RKO (cell line): ENCODE measurements around the gene RTTN.

Experiments used
- DNase-seq: peaks from one replicate; pipeline ENCODE4 v3.0.0-alpha.2; 2016; ENCODE audit warnings: low spot score

The RTTN gene

DNA sequence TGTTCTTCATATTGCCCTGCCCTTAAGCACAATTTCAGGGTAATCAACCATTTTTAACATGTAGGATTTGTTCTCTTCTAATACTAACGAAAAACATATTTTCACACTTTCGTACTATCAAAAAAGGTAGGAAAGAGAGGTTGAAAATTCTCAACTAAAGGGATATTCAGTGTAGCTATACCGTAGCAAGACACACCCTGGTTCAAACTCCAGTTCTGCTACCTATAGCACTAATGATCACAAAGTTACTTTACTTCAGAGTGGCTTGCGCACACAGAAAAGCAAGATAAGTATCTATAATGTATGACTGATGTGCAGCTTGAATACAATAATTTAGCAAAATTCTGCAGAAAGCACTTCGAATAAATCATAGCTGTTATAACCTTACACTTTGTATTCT is 132.1 kb downstream of the RTTN start:
- DNase-seq, result no peak

DNA sequence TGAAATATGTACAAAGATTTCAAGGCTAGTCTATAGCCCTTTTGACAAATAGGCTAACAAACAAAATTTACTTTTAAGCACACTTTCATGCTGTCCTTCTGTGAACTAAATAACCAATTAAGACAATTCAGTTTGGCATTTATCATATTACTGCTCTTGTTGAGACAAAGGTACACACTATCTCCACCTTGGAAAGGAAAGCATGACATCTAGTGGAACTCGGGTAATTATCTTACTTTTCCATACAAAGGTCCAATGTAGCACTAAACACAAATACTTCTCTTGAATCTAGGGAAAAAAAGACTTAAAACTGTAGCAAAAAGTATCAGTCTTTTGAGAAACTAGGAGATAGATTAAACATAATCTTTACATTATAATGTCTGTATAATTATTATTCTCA is 132.8 kb downstream of the RTTN start:
- DNase-seq, result peak; percentile 37

DNA sequence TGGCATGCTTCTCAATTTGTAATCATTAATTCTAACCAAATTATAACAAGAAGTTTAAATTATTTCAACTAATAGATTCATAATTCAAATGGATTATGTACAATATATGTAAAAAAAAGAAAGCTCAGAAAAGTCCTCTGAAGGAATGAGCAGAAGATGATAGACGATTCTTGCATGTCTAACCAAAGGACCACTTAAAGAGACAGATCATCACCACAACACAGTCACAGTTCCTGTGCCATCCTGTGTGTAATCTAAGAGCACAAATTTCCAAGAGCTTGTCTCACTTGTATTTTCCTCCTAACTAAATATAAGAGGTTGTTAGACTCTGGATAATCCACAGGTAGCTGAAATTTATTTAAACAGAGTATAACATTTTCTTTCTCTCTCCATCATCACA is 135.5 kb downstream of the RTTN start:
- DNase-seq, result no peak

DNA sequence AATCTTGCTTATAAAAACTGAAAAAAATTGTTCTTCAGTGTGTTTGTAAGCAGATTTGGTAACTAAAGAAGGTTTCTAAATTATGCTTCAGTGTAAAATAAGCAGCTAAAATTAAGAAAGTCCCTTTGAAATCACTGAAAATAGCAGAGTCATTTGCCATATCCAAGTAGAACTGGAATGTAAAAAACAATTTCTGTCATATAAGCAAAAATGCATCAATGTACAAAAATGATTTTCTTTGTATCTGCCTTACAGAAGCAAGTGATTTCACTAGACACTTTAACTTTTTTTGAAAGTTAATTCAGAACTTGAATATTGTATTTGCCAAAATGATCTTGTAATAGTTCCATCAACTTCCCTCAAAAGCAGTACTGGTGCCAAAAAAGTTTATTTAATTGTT is 136.1 kb downstream of the RTTN start:
- DNase-seq, result no peak

DNA sequence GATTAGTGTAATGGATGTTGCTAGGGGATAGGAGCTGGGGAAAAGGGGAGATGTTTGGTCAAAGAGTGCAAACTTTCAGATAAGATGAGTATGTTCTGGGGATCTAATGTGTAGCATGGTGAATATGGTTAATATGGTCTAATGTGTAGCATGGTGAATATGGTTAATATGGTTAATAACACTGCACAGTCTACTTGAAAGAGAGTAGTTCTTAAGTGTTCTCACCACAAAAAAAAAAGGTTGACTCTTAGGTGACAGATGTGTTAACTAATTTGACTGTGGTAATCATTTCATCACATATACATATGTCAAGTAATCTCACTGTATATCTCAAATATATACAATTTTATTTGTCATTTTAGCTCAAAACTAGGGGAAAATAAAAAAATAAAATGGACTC is 136.5 kb downstream of the RTTN start:
- no peak for DNase-seq

DNA sequence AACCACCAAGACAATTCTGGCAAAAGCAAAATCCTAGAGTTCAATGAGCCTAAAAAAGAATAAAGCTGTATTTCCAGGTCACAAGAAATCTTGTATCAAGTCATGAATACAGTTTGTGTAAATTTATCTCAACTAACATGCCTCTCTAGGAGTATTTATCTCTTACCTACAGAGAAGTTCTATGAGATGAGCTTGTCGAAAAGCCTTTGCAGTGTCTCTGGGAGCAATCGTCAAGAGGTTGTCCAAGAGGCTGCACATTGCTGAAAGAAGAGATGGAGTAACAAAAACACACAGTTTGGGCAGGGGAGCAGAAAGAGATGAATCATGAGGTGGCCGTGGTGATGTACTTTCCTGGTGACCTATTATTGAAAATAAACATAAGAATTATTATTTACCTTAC is 145.8 kb downstream of the RTTN start:
- no peak for DNase-seq

DNA sequence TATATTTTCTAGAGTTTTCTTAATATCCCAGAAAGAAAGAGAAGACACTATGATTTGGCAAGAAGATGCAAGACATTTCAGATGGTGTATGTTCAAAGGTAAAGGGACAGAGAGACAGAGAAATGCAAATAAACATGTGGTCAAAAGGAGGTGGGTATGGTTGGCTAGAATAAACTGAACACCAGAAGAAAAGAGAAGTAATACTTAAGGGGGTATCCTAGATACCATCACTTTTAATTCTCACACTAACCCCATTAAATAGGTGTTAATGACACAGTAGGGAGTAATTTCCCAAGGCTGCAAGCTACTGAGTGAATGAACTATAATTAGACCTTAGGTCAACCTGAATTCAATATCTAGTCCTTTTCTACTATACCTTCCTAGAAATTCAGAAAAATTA is 146.6 kb downstream of the RTTN start:
- no peak for DNase-seq

DNA sequence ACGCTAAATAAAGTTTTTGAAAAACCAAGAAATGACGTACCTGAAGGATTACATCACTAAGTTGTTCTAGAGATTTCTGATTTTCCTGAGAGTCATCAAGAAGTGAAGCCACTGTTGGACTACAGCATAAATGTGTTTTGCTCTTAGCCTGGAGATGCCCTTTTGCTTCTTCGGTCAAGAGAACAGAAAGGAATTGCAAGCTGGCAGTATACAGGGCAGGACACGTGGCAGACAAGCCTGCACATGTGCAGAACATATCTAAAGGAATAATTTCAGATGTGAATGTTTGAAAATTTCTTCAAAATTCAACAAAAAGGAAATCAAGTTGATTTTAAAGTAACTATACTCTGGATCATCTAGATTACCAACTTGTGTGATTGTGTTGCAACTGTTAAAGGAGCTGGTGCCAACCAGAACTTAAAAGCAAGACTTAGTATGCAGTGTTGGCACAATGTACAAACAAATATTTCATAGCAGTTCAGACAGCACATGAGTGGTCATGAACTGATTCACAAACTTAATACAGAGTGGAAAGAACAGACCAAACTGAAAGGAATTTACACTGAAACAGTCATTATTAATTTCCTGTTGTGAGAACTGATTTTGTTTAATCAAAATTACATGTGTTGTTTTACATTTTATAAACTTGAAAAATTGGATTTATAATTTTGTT is 157.4 kb downstream of the RTTN start:
- peak; percentile 56 for DNase-seq

DNA sequence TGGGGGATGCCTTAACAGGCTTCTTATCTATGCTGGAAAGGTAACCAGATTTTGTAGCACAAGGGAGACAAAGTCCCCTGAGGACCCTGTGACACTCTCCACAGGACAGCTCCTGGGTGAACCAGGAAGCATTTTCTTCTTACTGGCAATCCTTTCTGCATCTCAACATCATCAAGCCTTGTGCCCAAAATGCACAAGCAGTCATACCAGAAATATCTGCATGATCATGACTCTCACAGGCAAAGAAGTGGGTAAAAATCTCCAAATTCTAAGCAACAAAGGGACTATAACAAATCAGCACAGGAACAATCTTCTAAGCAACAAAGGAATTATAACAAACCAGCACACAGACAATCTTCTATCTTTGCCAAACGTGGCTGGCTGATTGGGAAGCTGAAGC is 158.7 kb downstream of the RTTN start:
- DNase-seq, result no peak

DNA sequence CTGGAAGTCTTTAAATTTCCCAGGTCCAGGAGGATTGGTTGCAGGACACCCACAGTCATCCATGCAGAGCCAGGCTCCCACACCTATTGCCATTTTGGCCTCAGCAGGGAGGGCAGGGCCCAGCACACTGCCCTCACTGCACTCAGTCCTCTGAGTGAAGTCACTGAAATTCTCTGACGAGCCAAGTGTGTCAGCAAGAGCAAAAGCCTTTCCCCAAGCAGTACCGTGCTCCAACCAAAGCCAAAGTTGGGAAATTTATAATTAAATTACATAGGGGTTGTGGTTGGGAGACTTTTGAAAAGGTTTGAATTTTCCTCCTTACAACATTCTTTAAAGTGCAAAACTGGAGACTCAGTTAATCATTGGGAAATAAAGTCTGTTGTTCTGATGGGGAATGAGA is 159.3 kb downstream of the RTTN start:
- DNase-seq, result no peak

DNA sequence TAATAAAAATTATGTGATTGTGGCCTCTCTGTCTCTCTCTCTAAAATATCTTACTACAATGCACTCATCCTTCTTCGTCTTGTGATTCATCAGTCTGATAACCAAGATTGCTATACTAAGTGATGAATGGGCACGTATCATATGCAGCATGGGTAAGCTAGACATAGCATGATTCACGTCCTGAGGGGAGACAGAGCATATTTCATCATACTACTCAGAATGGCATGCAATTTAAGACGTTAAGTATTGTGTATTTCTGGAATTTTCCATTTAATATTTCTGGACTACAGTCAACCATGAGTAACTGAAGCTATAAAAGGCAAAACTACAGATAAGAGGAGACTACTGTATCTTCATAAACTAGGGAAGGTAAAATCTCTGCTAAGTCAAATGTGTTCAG is 160.9 kb downstream of the RTTN start:
- DNase-seq, result peak; percentile 98

DNA sequence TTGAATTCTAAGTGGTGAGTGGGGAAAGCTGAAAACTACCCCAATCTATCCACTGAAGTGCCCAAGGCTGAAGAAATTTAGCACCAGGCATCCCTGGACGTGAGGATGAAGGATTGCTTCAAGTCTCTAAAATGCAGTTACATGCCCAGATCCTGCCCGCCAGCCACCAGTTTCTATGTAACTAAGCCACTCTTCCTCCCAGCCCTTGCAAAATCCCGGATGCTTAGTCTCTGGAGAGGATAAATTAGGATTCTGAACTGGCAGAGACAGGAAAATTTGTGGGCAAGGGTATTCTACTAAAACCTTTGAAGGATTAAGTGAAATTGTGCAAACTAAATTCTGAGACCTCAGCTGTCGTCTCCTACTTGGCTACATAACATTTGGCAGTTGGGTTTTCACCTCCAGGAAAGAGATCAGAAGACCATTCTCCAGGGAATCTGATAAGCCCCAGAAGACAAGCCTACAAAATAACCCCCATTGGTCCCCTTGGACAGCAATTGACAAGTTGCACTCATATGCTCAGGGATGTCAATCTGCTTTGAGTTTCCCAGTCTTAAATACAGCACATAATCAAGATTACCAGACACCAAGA is 163.9 kb downstream of the RTTN start:
- DNase-seq, result no peak

DNA sequence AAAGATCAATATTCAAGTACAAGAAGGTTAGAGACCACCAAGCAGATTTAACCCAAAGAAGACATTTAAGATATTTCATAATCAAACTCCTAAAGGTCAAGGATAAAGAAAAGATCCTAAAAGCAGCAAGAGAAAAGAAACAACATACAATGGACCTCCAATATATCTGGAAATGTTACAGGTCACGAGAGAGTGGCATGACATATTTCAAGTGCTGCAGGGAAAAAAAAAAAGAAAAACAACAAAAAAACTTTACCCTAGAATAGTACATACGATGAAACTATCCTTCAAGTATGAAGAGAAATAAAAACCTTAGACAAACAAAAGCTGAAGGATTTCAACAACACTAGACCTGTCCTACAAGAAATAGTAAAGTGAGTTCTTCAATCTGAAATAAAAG is 166.3 kb downstream of the RTTN start:
- DNase-seq, result no peak

DNA sequence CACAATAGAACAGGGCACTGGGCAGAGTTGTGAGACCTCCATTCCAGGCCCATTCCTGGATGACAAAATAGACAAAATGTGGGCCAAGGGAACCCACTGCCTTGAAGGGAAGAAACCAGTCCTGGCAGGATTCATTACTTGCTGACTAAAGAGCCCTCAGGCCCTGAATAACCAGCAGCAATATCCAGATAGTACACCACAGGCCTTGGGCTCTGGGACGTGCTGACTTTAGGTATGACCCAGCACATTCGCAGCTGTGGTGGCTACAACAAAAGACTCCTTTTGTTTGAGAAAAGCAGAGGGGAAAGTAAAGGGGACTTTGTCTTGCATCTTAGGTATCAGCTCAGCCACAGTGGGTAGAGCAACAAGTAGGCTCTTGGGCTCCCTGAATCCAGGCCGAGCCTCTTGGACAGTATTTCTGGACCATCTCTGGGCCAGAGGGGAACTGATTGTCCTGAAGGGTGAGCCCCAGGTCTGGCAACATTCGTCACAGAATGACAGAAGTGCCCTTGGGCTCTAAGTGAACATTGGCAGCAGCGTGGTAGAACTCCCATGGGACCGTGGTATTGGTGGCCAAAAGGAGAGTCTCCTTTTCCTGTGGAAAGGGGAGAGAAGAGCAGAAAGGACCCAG is 167.9 kb downstream of the RTTN start:
- no peak for DNase-seq

DNA sequence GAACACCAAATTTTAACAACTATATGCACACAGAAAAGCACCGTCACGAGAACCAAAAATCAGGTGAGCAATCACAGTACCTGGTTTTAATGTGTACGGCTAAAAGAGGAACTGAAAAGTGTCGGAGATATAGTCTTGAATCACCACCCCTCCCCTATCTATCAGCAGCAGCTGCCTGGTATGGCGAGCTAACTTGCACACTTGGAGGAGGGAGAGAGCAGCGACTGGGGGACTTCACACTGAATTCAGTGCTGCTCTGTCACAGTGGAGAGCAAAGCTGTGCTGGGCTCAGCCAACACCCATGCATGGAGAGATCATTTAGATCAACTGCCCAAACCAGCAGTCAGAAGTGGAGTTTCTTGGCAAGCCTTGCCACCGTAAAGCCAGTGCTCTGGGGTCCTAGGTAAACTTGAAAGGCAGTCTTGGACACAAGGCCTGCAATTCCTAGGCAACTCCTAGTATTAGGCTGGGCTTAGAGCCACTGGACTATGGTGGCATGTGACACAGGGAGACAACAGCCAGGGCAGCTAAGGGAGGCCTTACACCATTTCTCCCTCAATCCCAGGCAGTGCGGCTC is 168.6 kb downstream of the RTTN start:
- DNase-seq, result no peak

DNA sequence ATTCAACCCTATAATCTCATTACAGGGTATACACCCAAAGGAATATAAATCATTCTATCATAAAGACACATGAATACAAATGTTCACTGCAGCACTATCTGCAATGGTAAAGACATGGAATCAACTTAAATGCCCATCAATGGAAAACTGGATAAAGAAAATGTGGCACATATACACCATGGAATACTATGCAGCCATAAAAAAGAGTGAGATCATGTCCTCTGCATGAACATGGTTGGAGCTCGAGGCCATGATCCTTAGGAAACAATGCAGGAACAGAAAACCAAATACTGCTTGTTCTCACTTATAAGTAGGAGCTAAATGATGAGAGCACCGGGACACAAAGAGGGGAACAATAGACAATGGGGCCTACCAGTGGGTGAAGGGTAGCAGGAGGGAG is 169.3 kb downstream of the RTTN start:
- no peak for DNase-seq

DNA sequence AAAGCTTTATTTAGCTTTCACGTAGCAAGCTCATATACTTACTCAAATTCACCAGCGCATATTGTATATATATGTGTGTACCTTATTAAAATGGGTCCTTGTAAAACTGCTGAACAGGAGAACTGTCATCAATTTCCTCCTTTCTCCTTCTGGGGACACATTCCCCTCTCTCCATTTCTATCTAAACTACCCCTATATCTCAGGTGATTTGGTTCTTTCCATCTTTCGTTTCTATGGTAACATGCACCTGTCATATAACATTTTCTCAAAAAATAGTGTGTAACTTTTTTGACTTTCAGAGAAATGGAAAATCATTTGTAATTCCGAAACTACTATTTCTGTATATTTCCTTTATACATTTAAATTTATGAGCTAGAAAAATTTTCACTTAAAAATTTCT is 174.3 kb downstream of the RTTN start:
- DNase-seq, result no peak

DNA sequence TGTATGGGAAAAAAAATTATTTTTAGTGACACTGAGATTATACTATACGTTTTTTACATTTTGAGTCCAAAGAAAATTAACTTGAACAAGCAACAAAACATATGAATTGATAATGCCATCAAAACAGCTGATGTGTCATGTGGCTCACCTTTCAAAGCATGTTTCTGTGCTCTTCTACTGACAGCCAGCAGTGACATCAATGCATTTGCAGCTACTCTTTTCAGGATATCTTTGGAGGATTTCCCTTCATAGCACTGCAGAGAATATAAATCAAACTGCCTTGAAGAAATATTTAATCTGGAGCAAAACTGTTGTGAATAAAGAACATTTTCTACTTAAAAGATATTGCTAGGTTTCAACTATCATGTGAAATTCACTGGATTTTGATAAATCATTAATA is 174.8 kb downstream of the RTTN start:
- DNase-seq, result no peak

DNA sequence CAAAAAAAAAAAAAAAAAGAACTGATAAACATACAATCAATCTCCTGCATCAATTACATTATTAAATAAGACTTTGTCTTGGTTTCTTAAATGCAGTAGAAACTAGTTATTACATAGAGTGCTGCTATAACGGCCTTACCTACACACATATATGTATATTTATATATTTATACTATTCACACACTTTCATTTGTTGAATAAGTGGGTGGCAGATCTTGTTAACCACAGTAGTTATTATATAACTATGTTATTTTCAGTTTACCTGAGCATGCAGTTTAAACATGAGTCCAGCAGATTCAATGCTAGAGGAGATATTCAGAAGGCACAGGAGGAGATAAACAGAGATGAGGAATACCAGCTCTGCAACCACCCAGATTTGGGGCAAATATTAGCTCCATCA is 176.3 kb downstream of the RTTN start:
- DNase-seq, result no peak

DNA sequence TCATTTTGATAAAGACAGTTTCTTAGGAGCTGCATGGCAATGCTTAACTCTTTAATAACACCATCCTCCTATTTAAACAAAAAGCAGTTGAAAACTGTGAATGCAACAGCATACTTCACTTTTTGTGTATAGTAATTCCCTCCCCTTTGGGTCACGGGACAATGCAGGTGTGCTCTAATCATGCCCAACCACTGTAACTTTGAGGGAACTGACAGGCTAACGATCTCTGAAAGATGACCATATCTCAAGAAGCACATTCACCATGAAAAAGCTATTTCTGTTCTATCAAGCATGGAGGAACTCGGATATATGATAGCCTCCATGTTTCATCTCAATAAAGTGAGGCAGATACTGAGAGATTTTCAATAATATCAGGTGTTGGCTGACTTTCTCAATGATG is 176.8 kb downstream of the RTTN start:
- DNase-seq, result no peak

DNA sequence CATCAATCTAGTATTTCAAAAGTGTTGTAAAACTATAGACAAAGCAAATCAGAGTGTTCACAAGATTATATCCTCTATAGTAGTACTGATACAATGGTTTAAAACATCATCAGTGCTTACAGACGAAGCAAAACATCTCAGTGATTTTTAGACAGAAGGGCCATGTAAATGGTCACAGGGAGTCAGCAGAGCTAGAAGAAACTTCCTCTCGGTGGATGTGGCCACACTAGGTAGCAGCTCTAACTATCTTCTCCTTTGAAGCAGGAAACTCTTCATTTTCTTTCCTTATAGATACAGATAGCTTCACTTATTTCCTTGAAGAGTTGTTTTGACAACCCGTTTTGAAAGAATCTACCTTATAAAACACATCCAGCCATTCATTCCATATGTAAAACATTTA is 177.4 kb downstream of the RTTN start:
- no peak for DNase-seq

DNA sequence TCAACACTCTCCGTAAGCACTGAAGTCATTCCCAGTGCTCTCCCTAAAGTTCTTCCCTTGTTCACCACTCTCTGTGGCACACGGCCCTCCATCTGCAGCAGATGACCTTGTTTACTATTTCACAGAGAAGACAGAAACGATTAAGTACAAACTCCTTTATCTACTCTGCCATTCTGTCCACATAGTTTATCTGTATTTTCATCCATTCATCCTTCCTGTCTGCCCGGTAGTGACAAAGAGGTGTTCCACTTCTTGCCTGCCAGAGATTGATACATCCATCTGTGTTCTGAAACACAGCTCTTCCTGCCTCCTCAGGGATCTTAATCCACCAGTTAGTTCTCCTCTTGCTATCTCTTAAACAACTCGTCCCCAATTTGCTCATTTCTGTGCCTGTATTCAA is 179.9 kb downstream of the RTTN start:
- DNase-seq, result no peak

DNA sequence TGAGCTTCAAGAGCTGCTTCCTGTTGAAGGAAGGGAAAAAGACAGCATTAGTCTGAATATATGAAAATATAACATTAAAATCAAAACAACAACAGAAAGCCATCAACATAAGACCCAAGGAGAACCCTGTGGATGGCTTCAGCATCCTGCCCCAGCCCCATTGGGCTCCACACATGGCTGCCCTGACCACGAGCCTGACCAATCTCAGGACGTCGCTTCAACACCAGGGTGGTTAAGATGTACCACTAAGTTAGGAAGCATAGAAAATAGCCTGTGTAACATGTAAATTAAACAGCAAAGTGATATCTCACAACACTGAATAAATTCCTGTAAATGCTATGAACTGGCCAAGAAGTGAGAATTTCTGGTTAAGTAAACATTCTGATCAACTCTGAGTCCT is 180.7 kb downstream of the RTTN start:
- no peak for DNase-seq

DNA sequence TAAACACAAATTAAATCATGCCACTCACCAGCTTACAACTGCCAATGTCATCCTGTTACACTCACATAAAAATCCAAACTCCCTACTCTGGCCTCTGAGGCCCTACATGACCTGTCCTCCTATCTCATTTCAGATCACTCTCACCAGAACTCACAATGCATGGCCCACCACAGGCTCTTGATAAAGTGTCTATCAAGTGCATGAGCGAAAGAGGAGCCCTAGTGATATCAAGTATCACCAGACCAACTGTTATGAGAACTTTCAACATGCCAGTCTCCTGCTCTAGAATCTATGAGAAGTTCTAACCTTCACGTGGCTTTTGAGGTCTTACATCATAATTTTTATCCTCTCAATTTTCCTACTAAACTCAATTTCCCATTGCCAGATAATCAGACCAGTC is 181.4 kb downstream of the RTTN start:
- no peak for DNase-seq
